Measurements from ENCODE around the gene ORC4. TPM values are rescaled to one million over a fixed set of nuclear protein-coding genes. Genes with fewer than 3 reads are reported as not detected.

The ORC4 gene
- total RNA-seq, 4 donors from 2014 or later = 32.6 to 72.3 (median 51.8) TPM

- TF ChIP-seq EP300 (IDR thresholded peaks at IDR 0.05) (no peak), CTCF (IDR thresholded peaks at IDR 0.05) (no peak), POLR2A (IDR thresholded peaks at IDR 0.05) (no peak), POLR2AphosphoS5 (IDR thresholded peaks at IDR 0.05) (no peak)
- H3K4me1 ChIP-seq = peaks cover 3 to 58% (median 4%) of the 10 kb centered on the region in 3 donors
- H3K4me3 ChIP-seq = peak overlapping the region in 1 of 2 donors; percentile 59
- H3K27ac ChIP-seq = peak overlapping the region in 1 of 4 donors; percentile 92
- H3K27me3 ChIP-seq = no peaks in the 10 kb centered on the region
- WGBS, 2 donors (ENCODE audit: low coverage in 1 of 2) = 33 to 81% methylated on average over 2 of the region's 2 CpGs
- no peaks in the 10 kb centered on the region for H3K9me3 ChIP-seq
- no peaks in the 10 kb centered on the region for H3K36me3 ChIP-seq
- ATAC-seq = no peak
Measured at GRCh38 chr2:148022882-148023281, 2.3 kb upstream of the ORC4 start.

- H3K4me1 ChIP-seq = peaks cover 3 to 57% (median 4%) of the 10 kb centered on the region in 3 donors
- H3K27me3 ChIP-seq = no peaks in the 10 kb centered on the region
- peak overlapping the region; percentile 59 to 99 for H3K4me3 ChIP-seq
- no peaks in the 10 kb centered on the region for H3K9me3 ChIP-seq
- 0 to 33% methylated on average over 1 of the region's 1 CpG for WGBS, 2 donors (ENCODE audit: low coverage in 1 of 2)
- no peak for TF ChIP-seq POLR2AphosphoS5 (IDR thresholded peaks at IDR 0.05)
- no peak for TF ChIP-seq EP300 (IDR thresholded peaks at IDR 0.05)
- TF ChIP-seq CTCF (IDR thresholded peaks at IDR 0.05) = no peak
- no peak for TF ChIP-seq POLR2A (IDR thresholded peaks at IDR 0.05)
- no peaks in the 10 kb centered on the region for H3K36me3 ChIP-seq
- peak overlapping the region in 3 of 4 donors; percentile 92 to 99 (median 97) for H3K27ac ChIP-seq
- ATAC-seq = no peak
Measured at GRCh38 chr2:148022351-148022750, 1.8 kb upstream of the ORC4 start.

GRCh38 chr2:148021886-148022285 is 1.3 kb upstream of the ORC4 start:
- Histone ChIP-seq H3K9me3 (no peaks in the 10 kb centered on the region), H3K36me3 (no peaks in the 10 kb centered on the region), H3K27me3 (no peaks in the 10 kb centered on the region), H3K4me3 (peak overlapping the region; percentile 59 to 99), H3K4me1 (peaks cover 3 to 59% (median 4%) of the 10 kb centered on the region in 3 donors), H3K27ac (peak overlapping the region; percentile 92 to 99 (median 98))
- no peak for ATAC-seq
- TF ChIP-seq POLR2A (IDR thresholded peaks at IDR 0.05) (no peak), EP300 (IDR thresholded peaks at IDR 0.05) (no peak), POLR2AphosphoS5 (IDR thresholded peaks at IDR 0.05) (no peak), CTCF (IDR thresholded peaks at IDR 0.05) (no peak)
- 4 to 6% methylated on average over 2 to 3 of the region's 3 CpGs for WGBS, 2 donors (ENCODE audit: low coverage in 1 of 2)

GRCh38 chr2:148021059-148021861 is 723 bp upstream of the ORC4 start, which contains the start of gene MBD5:
Gene MBD5 (plus strand): TSS chr2:148021091.
- no peaks in the 10 kb centered on the region for H3K9me3 ChIP-seq
- no peaks in the 10 kb centered on the region for H3K36me3 ChIP-seq
- peak; percentile 26 for ATAC-seq
- peaks cover 3 to 59% (median 4%) of the 10 kb centered on the region in 3 donors for H3K4me1 ChIP-seq
- H3K27me3 ChIP-seq = no peaks in the 10 kb centered on the region
- peak within 1 kb of the TSS; percentile 92 to 99 (median 98) for H3K27ac ChIP-seq
- peak within 1 kb of the TSS; percentile 59 to 99 for H3K4me3 ChIP-seq
- TF ChIP-seq CTCF (IDR thresholded peaks at IDR 0.05) (no peak), EP300 (IDR thresholded peaks at IDR 0.05) (no peak), POLR2AphosphoS5 (IDR thresholded peaks at IDR 0.05) (no peak), POLR2A (IDR thresholded peaks at IDR 0.05) (no peak)
- WGBS, 2 donors (ENCODE audit: low coverage in 1 of 2) = 0% methylated on average over 2 to 5 of the region's 11 CpGs

GRCh38 chr2:148014616-148015015 is 5.9 kb downstream of the ORC4 start:
- H3K4me1 ChIP-seq = peaks cover 0 to 29% (median 4%) of the 10 kb centered on the region in 3 donors
- TF ChIP-seq POLR2AphosphoS5 (IDR thresholded peaks at IDR 0.05) = no peak
- no peak for TF ChIP-seq CTCF (IDR thresholded peaks at IDR 0.05)
- TF ChIP-seq EP300 (IDR thresholded peaks at IDR 0.05) = no peak
- TF ChIP-seq POLR2A (IDR thresholded peaks at IDR 0.05) = no peak
- no peaks in the 10 kb centered on the region for H3K27me3 ChIP-seq
- WGBS, 2 donors (ENCODE audit: low coverage in 1 of 2) = 77 to 78% methylated on average over 5 of the region's 5 CpGs
- ATAC-seq = no peak
- no peaks in the 10 kb centered on the region for H3K9me3 ChIP-seq
- H3K27ac ChIP-seq = no peak overlapping the region
- no peaks in the 10 kb centered on the region for H3K36me3 ChIP-seq
- no peak overlapping the region for H3K4me3 ChIP-seq
